GM23338 (cell line): Measurements from ENCODE around the gene GPC6. TPM values are rescaled to one million over a fixed set of nuclear protein-coding genes. Genes with fewer than 3 reads are reported as not detected.

Experiments used
- ATAC-seq: fragments of 200-7000 bp; cut with Tn5 transposase; 3 replicates; pipeline ENCODE4 v1.9.1; 2020
- DNase-seq: peaks from one replicate; pipeline ENCODE4 v3.0.0-alpha.2; 2015; ENCODE audit warnings: low spot score
- H2AFZ ChIP-seq: fragments of 200-600 bp; sonication (generic); 2 replicates; pipeline ENCODE4 v1.8.0; 2016; ENCODE audit warnings: antibody characterized with exemption, mild to moderate bottlenecking, moderate library complexity
- H3F3A ChIP-seq: fragments of 200-600 bp; sonication (generic); replicated peaks from 2 replicates; pipeline ENCODE4 v1.8.0; 2017; ENCODE audit warnings: antibody characterized with exemption, mixed run types, low read depth
- H3K27ac ChIP-seq: fragments of 200-600 bp; sonication (generic); 2 replicates; pipeline ENCODE4 v1.6.1; 2016; ENCODE audit warnings: low read depth
- H3K27me3 ChIP-seq: fragments of 200-600 bp; sonication (generic); 2 replicates; pipeline ENCODE4 v1.8.0; 2016; ENCODE audit warnings: mild to moderate bottlenecking, mixed run types, moderate library complexity; ENCODE audit not compliant: insufficient read depth
- H3K36me3 ChIP-seq: fragments of 200-600 bp; sonication (generic); 2 replicates; pipeline ENCODE4 v1.8.0; 2016; ENCODE audit warnings: mild to moderate bottlenecking; ENCODE audit not compliant: insufficient read depth
- H3K4me1 ChIP-seq: fragments of 200-600 bp; sonication (generic); 2 replicates; pipeline ENCODE4 v1.8.0; 2016; ENCODE audit warnings: mild to moderate bottlenecking, moderate library complexity; ENCODE audit not compliant: insufficient read depth
- H3K4me2 ChIP-seq: fragments of 200-600 bp; sonication (generic); 2 replicates; pipeline ENCODE4 v1.7.1; 2017; ENCODE audit warnings: mixed run types
- H3K4me3 ChIP-seq: fragments of 200-600 bp; sonication (generic); 2 replicates; pipeline ENCODE4 v1.6.1; 2016; ENCODE audit warnings: mixed run types
- H3K79me2 ChIP-seq: fragments of 200-600 bp; sonication (generic); replicated peaks from 2 replicates; pipeline ENCODE4 v1.8.0; 2017; ENCODE audit warnings: mild to moderate bottlenecking; ENCODE audit not compliant: insufficient read depth
- H3K9me2 ChIP-seq: fragments of 200-600 bp; sonication (generic); 2 replicates; pipeline ENCODE4 v1.8.0; 2017; ENCODE audit not compliant: insufficient read depth
- H4K20me1 ChIP-seq: fragments of 200-600 bp; sonication (generic); replicated peaks from 2 replicates; pipeline ENCODE4 v1.8.0; 2017; ENCODE audit warnings: mild to moderate bottlenecking; ENCODE audit not compliant: insufficient read depth
- H3K27ac Mint-ChIP-seq: 2 replicates; pipeline ENCODE4 v1.8.0; 2020; ENCODE audit warnings: inconsistent platforms, mild to moderate bottlenecking, moderate library complexity, mixed read lengths
- H3K27me3 Mint-ChIP-seq: 3 replicates; pipeline ENCODE4 v1.8.0; 2022; ENCODE audit warnings: low read depth, mild to moderate bottlenecking, moderate library complexity, mixed read lengths, inconsistent platforms; ENCODE audit not compliant: insufficient read depth, poor library complexity
- H3K36me3 Mint-ChIP-seq: 3 replicates; pipeline ENCODE4 v1.8.0; 2021; ENCODE audit warnings: low read depth, mild to moderate bottlenecking, inconsistent platforms, moderate library complexity, mixed read lengths
- H3K4me1 Mint-ChIP-seq: 3 replicates; pipeline ENCODE4 v1.8.0; 2020; ENCODE audit warnings: mild to moderate bottlenecking, inconsistent platforms, mixed read lengths
- H3K4me3 Mint-ChIP-seq: 3 replicates; pipeline ENCODE4 v1.8.0; 2021; ENCODE audit warnings: moderate library complexity, mild to moderate bottlenecking, inconsistent platforms, mixed read lengths
- H3K9me3 Mint-ChIP-seq: 3 replicates; pipeline ENCODE4 v1.8.0; 2020; ENCODE audit warnings: moderate library complexity, mild to moderate bottlenecking, inconsistent platforms, mixed read lengths
- CREB1 ChIP-seq: fragments of 250-450 bp; sonication (Bioruptor Pico); IDR thresholded peaks from 2 replicates; pipeline ENCODE4 v1.5.0; 2020; ENCODE audit warnings: low read depth, mild to moderate bottlenecking, moderate library complexity
- EZH2 ChIP-seq: fragments of 200-600 bp; sonication (generic); IDR thresholded peaks from one replicate; pipeline ENCODE4 v1.8.0; 2017; ENCODE audit warnings: antibody characterized with exemption, mild to moderate bottlenecking, low read depth; ENCODE audit not compliant: unreplicated experiment
- EZH2phosphoT487 ChIP-seq: fragments of 200-600 bp; sonication (generic); IDR thresholded peaks from one replicate; pipeline ENCODE4 v1.8.1; 2018; ENCODE audit warnings: antibody characterized with exemption; ENCODE audit not compliant: unreplicated experiment
- NANOG ChIP-seq: IDR thresholded peaks from 2 replicates; pipeline ENCODE4 v1.6.1; 2016; ENCODE audit warnings: antibody characterized with exemption, borderline replicate concordance
- ZNF331 ChIP-seq: fragments of 250-450 bp; sonication (Bioruptor Pico); IDR thresholded peaks from 2 replicates; pipeline ENCODE4 v1.5.0; 2020; ENCODE audit warnings: low read depth, mild to moderate bottlenecking, moderate library complexity
- polyA plus RNA-seq: library from polyadenylated mRNA; unstranded; fragments of >200 nt; fragmentation: Nextera tagmentation; extraction: Ambion mirVana; gene quantifications from 2 replicates; pipeline ENCODE4 v1.2.1, GENCODE V29; 2016
- total RNA-seq: library from RNA; depleted of rRNA; stranded (reverse); fragments of >200 nt; shearing (Covaris generic); gene quantifications from 2 replicates; pipeline ENCODE4 v1.2.3, GENCODE V29; 2014
- TF ChIP-seq, protein P1 (sequence below): IDR thresholded peaks from one replicate; pipeline ENCODE4 v1.6.1; 2018; ENCODE audit warnings: antibody characterized with exemption; ENCODE audit not compliant: unreplicated experiment

The GPC6 gene
- total and polyA plus RNA-seq, 2 experiments from 2014 or later, result 6.4 to 28.6 TPM

DNA sequence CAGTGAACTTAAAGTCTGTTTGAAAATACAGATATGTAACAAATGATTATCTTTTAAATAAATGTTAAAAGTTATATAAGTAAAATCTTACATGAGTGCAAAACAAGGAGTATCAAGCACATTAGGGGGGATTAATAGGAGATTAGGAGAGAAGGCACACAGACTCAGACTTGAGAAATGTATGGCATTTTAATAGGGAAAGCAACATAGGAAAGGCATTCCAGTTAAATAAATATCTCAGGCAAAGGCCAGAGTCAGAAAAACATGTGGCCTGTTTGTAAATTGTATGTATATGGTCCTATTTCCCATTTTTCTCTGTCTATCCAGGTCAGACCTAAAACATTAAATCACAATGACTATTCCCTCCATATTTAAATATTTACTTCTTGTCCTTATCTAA is 462.7 kb downstream of the GPC6 start:
- no peaks in the 10 kb centered on the region; the same call in 2 of the 3 replicates for H3K4me1 Mint-ChIP-seq
- no peaks in the 10 kb centered on the region for H3K27me3 ChIP-seq
- no peaks in the 10 kb centered on the region for H3K9me3 Mint-ChIP-seq
- H3K4me3 ChIP-seq, result no peak overlapping the region
- no peaks in the 10 kb centered on the region for H3K36me3 ChIP-seq
- no peak overlapping the region for H2AFZ ChIP-seq
- H3K4me1 ChIP-seq, result peaks cover 5% of the 10 kb centered on the region; the same call in 1 of the 2 replicates
- no peak overlapping the region for H3K27ac ChIP-seq
- no peaks in the 10 kb centered on the region for H3K36me3 Mint-ChIP-seq
- DNase-seq (no peak), ATAC-seq (no peak)
- no peak overlapping the region for H3K4me2 ChIP-seq
- H4K20me1 ChIP-seq, result no peaks in the 10 kb centered on the region
- H3K27me3 Mint-ChIP-seq, result no peaks in the 10 kb centered on the region
- H3K27ac Mint-ChIP-seq, result no peak overlapping the region
- no peaks in the 10 kb centered on the region for H3K79me2 ChIP-seq
- H3K4me3 Mint-ChIP-seq, result no peak overlapping the region
- TF ChIP-seq ZNF331 (CRISPR knock-in tag), result no peak
- no peak for TF ChIP-seq CREB1 (CRISPR knock-in tag)
- TF ChIP-seq EZH2phosphoT487, result no peak
- TF ChIP-seq, protein P1, sequence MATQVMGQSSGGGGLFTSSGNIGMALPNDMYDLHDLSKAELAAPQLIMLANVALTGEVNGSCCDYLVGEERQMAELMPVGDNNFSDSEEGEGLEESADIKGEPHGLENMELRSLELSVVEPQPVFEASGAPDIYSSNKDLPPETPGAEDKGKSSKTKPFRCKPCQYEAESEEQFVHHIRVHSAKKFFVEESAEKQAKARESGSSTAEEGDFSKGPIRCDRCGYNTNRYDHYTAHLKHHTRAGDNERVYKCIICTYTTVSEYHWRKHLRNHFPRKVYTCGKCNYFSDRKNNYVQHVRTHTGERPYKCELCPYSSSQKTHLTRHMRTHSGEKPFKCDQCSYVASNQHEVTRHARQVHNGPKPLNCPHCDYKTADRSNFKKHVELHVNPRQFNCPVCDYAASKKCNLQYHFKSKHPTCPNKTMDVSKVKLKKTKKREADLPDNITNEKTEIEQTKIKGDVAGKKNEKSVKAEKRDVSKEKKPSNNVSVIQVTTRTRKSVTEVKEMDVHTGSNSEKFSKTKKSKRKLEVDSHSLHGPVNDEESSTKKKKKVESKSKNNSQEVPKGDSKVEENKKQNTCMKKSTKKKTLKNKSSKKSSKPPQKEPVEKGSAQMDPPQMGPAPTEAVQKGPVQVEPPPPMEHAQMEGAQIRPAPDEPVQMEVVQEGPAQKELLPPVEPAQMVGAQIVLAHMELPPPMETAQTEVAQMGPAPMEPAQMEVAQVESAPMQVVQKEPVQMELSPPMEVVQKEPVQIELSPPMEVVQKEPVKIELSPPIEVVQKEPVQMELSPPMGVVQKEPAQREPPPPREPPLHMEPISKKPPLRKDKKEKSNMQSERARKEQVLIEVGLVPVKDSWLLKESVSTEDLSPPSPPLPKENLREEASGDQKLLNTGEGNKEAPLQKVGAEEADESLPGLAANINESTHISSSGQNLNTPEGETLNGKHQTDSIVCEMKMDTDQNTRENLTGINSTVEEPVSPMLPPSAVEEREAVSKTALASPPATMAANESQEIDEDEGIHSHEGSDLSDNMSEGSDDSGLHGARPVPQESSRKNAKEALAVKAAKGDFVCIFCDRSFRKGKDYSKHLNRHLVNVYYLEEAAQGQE, result no peak
- no peak for TF ChIP-seq EZH2
- H3K9me2 ChIP-seq, result no peaks in the 10 kb centered on the region
- no peaks in the 10 kb centered on the region for H3F3A ChIP-seq

DNA sequence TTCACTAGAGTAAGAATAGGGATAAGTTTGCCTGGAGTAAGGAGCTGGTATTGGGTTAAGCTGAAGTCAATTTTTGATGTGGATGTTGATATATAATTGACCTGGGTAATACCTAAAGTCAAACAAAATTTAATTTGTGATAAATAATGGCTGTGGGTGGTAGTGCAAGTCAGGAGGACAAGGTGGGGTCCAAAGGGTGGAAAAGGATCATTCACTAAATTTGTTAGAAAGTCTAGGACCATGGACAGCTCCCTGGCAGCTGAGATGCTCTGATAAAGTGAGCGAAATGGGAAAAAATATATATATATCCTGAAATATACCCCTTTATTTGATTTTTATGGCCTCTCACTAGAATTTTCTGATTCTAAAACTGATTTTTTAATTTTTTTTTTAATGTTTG is 463.5 kb downstream of the GPC6 start:
- Histone ChIP-seq H3K79me2 (no peaks in the 10 kb centered on the region), H3K36me3 (no peaks in the 10 kb centered on the region), H3K4me3 (no peak overlapping the region), H3F3A (no peaks in the 10 kb centered on the region), H3K9me2 (no peaks in the 10 kb centered on the region), H3K27me3 (no peaks in the 10 kb centered on the region), H4K20me1 (no peaks in the 10 kb centered on the region), H3K4me2 (no peak overlapping the region), H3K4me1 (peaks cover 5% of the 10 kb centered on the region; the same call in 1 of the 2 replicates), H2AFZ (no peak overlapping the region), H3K27ac (no peak overlapping the region)
- Mint-ChIP-seq H3K36me3 (no peaks in the 10 kb centered on the region), H3K27ac (no peak overlapping the region), H3K4me3 (no peak overlapping the region), H3K9me3 (no peaks in the 10 kb centered on the region), H3K27me3 (no peaks in the 10 kb centered on the region), H3K4me1 (no peaks in the 10 kb centered on the region; the same call in 2 of the 3 replicates)
- DNase-seq (peak; percentile 80), ATAC-seq (peak; percentile 41; the same call in 1 of the 3 replicates)
- TF ChIP-seq, protein P1, result peak; percentile 81
- no peak for TF ChIP-seq NANOG
